AG09309 (cell line): ENCODE measurements around the gene DDRGK1.

ENCODE experiments used
- DNase-seq: peaks from one replicate; pipeline ENCODE4 v3.0.0-alpha.2; 2010; ENCODE audit warnings: low read depth
- H3K4me3 ChIP-seq: 2 replicates; pipeline ENCODE4 v1.5.1; 2011; ENCODE audit warnings: mild to moderate bottlenecking, low read depth, low read length, moderate library complexity; ENCODE audit not compliant: control insufficient read depth
- TF ChIP-seq, protein P1 (sequence below): IDR thresholded peaks from 2 replicates; pipeline ENCODE4 v1.5.1; 2011; ENCODE audit warnings: mild to moderate bottlenecking, low read depth, low read length, inconsistent platforms; ENCODE audit not compliant: insufficient read depth, control insufficient read depth; ENCODE audit errors: missing control alignments

Gene DDRGK1

DNA sequence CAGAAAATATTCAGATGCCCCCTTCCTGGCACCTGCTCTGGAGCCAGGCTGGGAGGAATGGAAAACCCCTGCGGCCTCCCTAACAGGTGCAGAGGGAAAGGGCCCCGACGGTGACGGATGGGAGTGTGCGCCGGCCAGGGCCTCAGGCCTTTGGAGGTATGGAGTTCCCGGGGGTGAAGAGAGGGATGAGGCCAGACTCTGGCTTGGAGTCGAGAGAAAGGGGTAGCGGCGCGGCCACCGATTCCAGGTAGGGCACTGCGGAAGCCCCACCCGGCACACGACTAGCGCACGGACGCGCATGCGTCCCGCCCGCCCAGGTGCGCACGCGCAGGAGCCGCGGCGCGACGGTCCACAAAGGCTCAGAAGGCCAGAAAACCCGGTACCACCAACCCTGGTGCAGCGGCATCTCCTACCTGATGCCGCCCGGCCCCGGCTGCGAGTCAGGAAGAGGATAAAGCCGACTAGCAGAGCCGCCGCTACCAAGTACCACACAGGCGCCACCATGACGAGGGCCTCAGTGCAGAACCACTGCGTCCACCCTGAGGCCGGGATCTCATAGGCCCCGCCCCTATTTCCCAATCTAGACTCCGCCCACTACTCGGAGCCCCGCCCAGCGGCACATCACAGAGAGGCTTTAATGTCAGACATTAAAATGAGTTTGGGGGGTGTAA is at the start of gene DDRGK1:
DDRGK1 (minus strand) TSS at position 559 of the 671 bp plus-strand sequence; CDS start at position 504, 55 bp downstream.
- no peak for DNase-seq

DNA sequence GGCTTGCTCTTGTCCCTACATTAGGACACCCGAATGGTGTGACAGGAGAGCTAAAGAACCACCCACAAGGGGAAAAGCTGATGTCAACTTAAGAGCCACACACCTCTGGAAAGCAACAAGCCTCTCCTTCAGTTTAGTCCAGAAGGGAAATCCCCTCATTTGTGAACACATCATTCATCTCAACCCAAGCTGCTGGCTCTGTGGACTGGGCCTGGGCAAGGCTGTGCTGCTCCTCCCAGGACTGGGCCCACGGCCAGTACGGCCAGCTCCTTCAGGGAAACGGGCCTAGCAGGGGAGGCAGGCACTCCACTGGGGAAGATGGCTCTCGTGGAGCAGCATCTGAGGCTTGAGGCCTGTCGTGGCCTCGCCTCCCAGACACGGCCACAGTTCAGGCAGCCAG is 47.3 kb upstream of the DDRGK1 start:
- no peak for DNase-seq
- TF ChIP-seq, protein P1, sequence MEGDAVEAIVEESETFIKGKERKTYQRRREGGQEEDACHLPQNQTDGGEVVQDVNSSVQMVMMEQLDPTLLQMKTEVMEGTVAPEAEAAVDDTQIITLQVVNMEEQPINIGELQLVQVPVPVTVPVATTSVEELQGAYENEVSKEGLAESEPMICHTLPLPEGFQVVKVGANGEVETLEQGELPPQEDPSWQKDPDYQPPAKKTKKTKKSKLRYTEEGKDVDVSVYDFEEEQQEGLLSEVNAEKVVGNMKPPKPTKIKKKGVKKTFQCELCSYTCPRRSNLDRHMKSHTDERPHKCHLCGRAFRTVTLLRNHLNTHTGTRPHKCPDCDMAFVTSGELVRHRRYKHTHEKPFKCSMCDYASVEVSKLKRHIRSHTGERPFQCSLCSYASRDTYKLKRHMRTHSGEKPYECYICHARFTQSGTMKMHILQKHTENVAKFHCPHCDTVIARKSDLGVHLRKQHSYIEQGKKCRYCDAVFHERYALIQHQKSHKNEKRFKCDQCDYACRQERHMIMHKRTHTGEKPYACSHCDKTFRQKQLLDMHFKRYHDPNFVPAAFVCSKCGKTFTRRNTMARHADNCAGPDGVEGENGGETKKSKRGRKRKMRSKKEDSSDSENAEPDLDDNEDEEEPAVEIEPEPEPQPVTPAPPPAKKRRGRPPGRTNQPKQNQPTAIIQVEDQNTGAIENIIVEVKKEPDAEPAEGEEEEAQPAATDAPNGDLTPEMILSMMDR = no peak
- H3K4me3 ChIP-seq = no peak overlapping the region

More for the DNA sequence above, at the start of gene DDRGK1:
- H3K4me3 ChIP-seq = peak within 1 kb of the TSS; percentile 88
- TF ChIP-seq, protein P1 = no peak

DNA sequence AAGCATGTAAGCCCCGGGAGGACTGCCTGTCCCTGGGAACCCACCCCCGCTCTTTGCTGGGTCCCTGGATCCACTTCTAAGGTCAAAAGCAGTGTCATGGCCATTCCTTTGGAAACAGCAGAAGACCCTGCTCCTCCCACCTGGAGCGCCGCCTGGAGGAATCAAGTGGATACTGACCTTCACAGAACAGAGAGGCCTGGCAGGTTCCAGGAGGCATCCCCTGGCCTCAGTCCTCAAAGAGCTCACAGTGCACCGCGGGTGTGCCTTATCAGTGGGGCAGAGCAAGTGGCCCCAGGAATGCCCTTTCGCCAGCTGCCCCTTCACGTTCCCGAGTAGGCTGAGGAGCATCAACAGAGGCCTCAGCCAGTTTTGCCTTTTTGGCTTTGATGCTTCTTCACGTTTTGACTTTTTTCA is 45.6 kb upstream of the DDRGK1 start:
- H3K4me3 ChIP-seq = no peak overlapping the region
- DNase-seq = no peak
- TF ChIP-seq, protein P1 = peak; percentile 1

DNA sequence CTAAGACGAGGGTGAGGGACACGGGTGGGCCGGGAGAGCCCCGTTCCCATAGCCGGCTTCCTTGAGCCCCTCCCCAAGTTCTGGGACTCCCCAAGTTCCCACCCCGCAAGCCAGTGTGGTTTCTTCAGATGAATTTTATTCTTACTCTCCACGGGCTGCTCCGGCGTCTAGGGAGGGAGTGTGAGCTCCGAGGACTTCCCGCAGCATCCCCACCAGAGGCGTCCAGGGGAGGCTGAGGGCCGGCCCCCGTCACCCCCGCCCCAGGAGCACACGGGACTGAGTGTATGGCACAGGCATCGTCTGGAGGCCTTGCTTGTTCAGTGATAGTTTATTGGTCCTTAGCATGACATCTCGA is 44.5 kb upstream of the DDRGK1 start:
- no peak for DNase-seq
- H3K4me3 ChIP-seq = peak overlapping the region; percentile 32
- TF ChIP-seq, protein P1 = no peak

DNA sequence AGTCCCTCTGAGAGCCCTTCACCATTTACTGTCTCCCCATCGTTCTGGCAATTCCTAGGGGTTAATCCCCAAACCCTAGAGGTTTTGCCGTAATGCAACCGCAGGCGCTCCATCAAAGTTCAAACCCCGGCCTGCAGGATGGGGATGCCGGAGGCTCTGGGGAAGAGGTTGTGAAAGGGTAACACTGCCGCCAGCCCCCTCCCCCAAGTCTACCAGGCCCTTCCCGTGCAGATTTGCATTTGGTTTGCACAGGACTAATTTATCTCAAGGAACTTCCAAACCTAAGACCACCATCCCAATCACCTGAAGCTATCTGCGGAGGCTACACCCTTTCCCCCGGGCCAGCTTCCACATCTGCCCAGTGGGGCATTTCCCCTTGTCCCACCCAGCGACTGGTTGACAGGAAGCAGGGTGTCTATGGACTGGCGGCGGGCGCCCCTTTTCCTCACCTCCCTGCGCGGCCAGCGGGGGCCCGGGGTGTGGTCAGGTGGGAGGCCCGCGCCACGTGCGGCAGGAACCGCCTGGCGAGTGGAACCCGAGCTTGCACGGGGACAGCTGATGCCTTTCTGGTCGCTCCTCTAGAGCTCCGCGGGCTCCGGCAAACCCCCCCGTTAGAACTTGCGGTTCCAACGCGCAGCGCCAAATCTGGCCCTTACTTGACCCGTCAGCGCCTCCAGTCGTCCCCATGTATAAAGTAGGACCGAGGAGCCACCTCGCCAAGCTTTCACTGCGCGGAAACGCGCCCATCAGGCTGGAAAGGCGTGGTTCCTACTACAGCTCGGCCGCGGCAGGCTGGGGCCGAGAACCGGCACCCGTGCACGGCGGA is 43.9 kb upstream of the DDRGK1 start:
- TF ChIP-seq, protein P1 = no peak
- no peak for DNase-seq
- H3K4me3 ChIP-seq = peak overlapping the region; percentile 32

DNA sequence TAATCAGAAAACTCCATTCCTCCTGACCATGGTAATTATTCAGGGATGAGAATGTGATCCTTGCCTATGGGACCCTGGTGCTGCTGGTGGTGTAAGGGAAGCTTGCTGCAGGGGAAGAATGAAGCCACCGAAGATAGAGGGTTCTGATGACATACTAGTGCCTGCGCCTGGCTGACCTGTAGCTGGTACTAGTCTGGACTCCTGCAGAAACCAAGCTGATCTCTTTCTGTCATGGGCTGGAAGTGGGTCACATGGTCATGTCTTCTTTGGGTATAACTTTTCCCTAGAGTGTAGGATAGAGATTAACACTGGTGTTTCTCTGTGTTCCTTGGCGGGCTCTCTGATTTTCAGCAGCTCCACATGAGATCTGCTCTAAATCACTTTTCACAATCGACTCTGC is 43.2 kb upstream of the DDRGK1 start:
- no peak overlapping the region for H3K4me3 ChIP-seq
- no peak for DNase-seq
- TF ChIP-seq, protein P1 = no peak
